Psoas muscle (tissue), 8 donors: ENCODE results near the gene GPR176. TPM values are rescaled to one million over a fixed set of nuclear protein-coding genes. Genes with fewer than 3 reads are reported as not detected.

Source experiments
- ATAC-seq, 4 donors: fragments of 200-7000 bp; cut with Tn5 transposase; one replicate each; pipeline ENCODE4 v1.9.1; 2020; ENCODE audit warnings: moderate library complexity in 3 of 4, mild to moderate bottlenecking in 2 of 4
- DNase-seq, 2 donors: peaks; one replicate each; pipeline ENCODE4 v3.0.0-alpha.2; 2020
- H3K27ac ChIP-seq: fragments of 200-600 bp; one replicate; pipeline ENCODE4 v1.8.0; 2022
- H3K27me3 ChIP-seq, 3 donors: fragments of 200-600 bp in 1 of 3; one replicate each; pipeline versions ENCODE4 v1.6.1 to v1.8.0; 2013 to 2022; ENCODE audit warnings: low read length in 2 of 3, mild to moderate bottlenecking in 2 of 3, moderate library complexity in 1 of 3; ENCODE audit not compliant: insufficient read depth in 3 of 3
- H3K36me3 ChIP-seq, 2 donors: fragments of 200-600 bp in 1 of 2; one replicate each; pipeline versions ENCODE4 v1.6.1 to v1.8.0; 2013 to 2022; ENCODE audit warnings: low read depth in 1 of 2, mild to moderate bottlenecking in 1 of 2, moderate library complexity in 1 of 2; ENCODE audit not compliant: insufficient read depth in 1 of 2
- H3K4me1 ChIP-seq: fragments of 200-600 bp; one replicate; pipeline ENCODE4 v1.8.0; 2022
- H3K4me3 ChIP-seq: fragments of 200-600 bp; one replicate; pipeline ENCODE4 v1.8.0; 2022; ENCODE audit warnings: mild to moderate bottlenecking
- H3K9me3 ChIP-seq: fragments of 200-600 bp; one replicate; pipeline ENCODE4 v1.8.0; 2022
- WGBS, 3 donors: extraction: QIAGEN DNeasy Blood & Tissue Kit; methylation state at CpG; one replicate each; pipeline versions ENCODE4 v1.1.6 to v1.1.7; 2013; 5-methylcytosine and 5-hydroxymethylcytosine counted together
- intact Hi-C, 2 donors: fragments of 100-400 bp; cut with DNase I; formaldehyde crosslinking; loops; one replicate each; pipeline versions ENCODE4 v1.11.0 to v1.14.2; 2022
- polyA plus RNA-seq, 3 donors: library from polyadenylated mRNA; stranded (reverse); fragments of 200-250 nt; gene quantifications; one replicate each; pipeline ENCODE4 v1.2.3, GENCODE V29; 2013
- total RNA-seq, 4 donors: library from RNA; stranded (reverse); fragmentation: NEBNext Ultra II Directional in 2 of 4; extraction: Animal tissue kit (Norgen Biotek cat#: 25700) in 2 of 4; gene quantifications; one replicate each; pipeline versions ENCODE4 v1.2.1 to v1.2.4, GENCODE V29; 2021 to 2023
- TF ChIP-seq, protein P1 (sequence below): fragments of 200-600 bp; IDR thresholded peaks from one replicate; pipeline ENCODE4 v1.8.0; 2022; ENCODE audit warnings: antibody characterized with exemption
- donor health status: healthy with polysubstance abuse.
- donor health status: DM: no; HTN: no; CAD: no; lungs with moderate emphysema.
- donor health status: Bipolar disorder and iron deficiency.
- donor health status: healthy.
- donor health status: DM: yes; HTN: yes; CAD: no.
- donor health status: DM: no; HTN: no; CAD: no.
- donor health status: DM: no; HTN: no; CAD: no.
- donor health status: DM: yes; HTN: yes; CAD: no.

GPR176 gene
- total and polyA plus RNA-seq, 7 donors = 0.30 to 1.3 (median 0.83) TPM

DNA sequence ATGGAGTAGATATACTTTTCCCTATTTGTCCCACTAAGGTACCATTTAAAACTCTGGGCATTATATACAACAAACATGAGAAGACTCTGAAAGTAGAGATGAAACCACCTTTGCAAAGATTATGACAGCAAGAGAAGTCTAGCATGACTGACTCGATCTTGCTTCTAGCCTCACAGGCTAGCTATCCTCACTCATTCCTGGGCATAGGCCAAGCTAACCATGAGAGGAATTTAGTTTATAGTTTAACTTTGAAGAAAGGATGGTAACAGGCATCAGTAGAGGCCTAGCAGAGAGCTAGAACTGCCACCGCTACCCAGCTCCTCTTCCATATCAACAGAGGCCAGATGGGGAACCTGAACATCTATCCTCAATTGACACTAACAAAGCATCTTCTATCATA, 74.0 kb downstream of the GPR176 start:
- no peak overlapping the region for H3K4me3 ChIP-seq
- H3K4me1 ChIP-seq = no peaks in the 10 kb centered on the region
- TF ChIP-seq, protein P1, sequence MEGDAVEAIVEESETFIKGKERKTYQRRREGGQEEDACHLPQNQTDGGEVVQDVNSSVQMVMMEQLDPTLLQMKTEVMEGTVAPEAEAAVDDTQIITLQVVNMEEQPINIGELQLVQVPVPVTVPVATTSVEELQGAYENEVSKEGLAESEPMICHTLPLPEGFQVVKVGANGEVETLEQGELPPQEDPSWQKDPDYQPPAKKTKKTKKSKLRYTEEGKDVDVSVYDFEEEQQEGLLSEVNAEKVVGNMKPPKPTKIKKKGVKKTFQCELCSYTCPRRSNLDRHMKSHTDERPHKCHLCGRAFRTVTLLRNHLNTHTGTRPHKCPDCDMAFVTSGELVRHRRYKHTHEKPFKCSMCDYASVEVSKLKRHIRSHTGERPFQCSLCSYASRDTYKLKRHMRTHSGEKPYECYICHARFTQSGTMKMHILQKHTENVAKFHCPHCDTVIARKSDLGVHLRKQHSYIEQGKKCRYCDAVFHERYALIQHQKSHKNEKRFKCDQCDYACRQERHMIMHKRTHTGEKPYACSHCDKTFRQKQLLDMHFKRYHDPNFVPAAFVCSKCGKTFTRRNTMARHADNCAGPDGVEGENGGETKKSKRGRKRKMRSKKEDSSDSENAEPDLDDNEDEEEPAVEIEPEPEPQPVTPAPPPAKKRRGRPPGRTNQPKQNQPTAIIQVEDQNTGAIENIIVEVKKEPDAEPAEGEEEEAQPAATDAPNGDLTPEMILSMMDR = no peak
- no peak for DNase-seq
- intact Hi-C loops = no loop called here
- no peak for ATAC-seq
- no peaks in the 10 kb centered on the region for H3K36me3 ChIP-seq
- H3K9me3 ChIP-seq = no peaks in the 10 kb centered on the region
- H3K27ac ChIP-seq = no peak overlapping the region
- WGBS, 3 donors = 89 to 92% (median 89%) methylated on average over 2 of the region's 2 CpGs
- H3K27me3 ChIP-seq = no peaks in the 10 kb centered on the region

DNA sequence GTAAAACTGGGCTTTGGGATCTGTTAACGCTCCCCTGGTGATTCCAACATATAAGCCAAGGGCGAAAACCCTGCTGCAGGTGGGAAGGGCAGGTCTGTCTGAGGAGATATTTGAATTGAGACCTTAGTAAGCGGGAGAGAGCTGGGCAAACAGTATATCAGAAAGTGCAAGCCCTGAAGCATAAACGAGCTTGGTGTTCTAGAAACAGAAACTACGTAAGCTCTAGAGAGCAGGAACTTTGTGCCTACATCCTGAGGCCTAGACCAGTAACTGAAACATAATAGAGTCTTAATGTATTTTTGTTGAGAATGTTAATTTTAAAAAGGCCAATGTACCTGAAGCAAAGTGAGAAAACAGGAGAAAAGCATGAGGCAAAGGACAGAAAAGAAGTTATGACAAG, 74.5 kb downstream of the GPR176 start:
- DNase-seq (no peak), ATAC-seq (no peak)
- H3K4me3 ChIP-seq = no peak overlapping the region
- TF ChIP-seq, protein P1 = no peak
- no peaks in the 10 kb centered on the region for H3K36me3 ChIP-seq
- no peaks in the 10 kb centered on the region for H3K9me3 ChIP-seq
- WGBS, 3 donors = 92 to 96% (median 92%) methylated on average over 5 of the region's 5 CpGs
- no peaks in the 10 kb centered on the region for H3K27me3 ChIP-seq
- no peaks in the 10 kb centered on the region for H3K4me1 ChIP-seq
- no peak overlapping the region for H3K27ac ChIP-seq
- intact Hi-C loops = no loop called here

DNA sequence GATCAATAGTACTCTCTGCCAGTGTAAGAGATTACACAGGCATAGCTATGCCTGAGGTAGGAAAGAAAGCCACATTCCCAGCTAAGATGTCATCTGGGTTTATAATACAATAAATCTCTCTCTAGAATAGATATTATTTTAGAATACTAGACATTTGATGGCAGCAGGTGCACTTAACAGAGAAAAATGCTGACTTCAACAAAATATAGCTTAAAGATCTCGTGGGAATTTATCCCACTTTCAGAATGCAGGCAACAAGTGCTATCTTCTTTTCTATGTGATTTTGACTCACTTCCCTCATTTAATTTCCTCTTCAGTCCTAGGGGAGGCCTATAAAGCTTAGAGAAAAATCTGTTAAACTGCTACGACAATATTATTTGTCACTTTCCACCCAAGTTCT, 76.5 kb downstream of the GPR176 start:
- H3K27me3 ChIP-seq = no peaks in the 10 kb centered on the region
- H3K27ac ChIP-seq = no peak overlapping the region
- ATAC-seq = no peak
- no peaks in the 10 kb centered on the region for H3K9me3 ChIP-seq
- intact Hi-C loops = no loop called here
- H3K4me3 ChIP-seq = no peak overlapping the region
- H3K36me3 ChIP-seq = no peaks in the 10 kb centered on the region
- no peak for DNase-seq
- WGBS, 3 donors = 44 to 63% (median 57%) methylated on average over 2 of the region's 2 CpGs
- TF ChIP-seq, protein P1 = no peak
- H3K4me1 ChIP-seq = no peaks in the 10 kb centered on the region

DNA sequence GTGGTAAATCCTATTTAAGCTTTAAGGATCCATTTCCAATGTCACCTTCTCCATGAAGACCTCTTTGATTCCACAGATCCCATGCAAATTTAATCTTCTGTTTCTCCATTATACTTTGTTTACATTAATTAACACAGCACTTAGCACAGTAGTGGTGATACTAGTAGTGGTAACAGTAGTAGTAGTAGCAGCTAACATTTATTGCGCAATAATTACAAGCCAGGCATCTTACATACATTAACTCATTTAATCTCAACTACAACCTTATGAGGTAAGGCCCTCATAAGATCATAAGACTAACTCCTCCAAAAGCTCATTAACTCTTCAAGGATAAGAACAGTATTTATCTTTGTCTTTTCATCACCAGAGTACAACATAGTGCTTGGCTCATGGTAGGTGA, 82.6 kb downstream of the GPR176 start:
- 97 to 100% (median 100%) methylated on average over 1 of the region's 1 CpG for WGBS, 3 donors
- no peak for ATAC-seq
- Histone ChIP-seq H3K36me3 (no peaks in the 10 kb centered on the region), H3K9me3 (no peaks in the 10 kb centered on the region), H3K4me1 (no peaks in the 10 kb centered on the region), H3K4me3 (no peak overlapping the region), H3K27ac (no peak overlapping the region), H3K27me3 (no peaks in the 10 kb centered on the region)
- no peak for DNase-seq
- intact Hi-C loops = no loop called here
- TF ChIP-seq, protein P1 = no peak

DNA sequence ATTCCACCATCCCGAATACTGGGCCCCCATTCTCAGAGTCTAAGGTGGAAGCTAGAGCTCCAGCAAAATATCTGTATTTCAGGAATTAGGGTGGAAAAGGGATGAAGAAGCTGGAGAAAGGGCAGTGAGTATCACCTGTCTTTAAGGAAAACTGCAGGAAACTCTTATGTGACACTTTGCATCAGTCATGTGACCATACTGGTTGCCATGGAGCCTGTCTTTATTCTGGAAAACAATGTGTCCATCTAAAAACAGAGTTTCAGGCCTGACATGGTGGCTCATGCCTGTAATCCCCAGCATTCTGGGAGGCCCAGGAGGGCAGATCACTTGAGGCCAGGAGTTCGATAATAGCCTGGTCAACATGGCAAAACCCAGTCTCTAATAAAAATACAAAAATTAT, 84.5 kb downstream of the GPR176 start:
- intact Hi-C loops = no loop called here
- H3K27ac ChIP-seq = no peak overlapping the region

More for the DNA sequence above, 84.5 kb downstream of the GPR176 start:
- DNase-seq (no peak), ATAC-seq (no peak)
- Histone ChIP-seq H3K4me1 (no peaks in the 10 kb centered on the region), H3K4me3 (no peak overlapping the region), H3K36me3 (no peaks in the 10 kb centered on the region), H3K27me3 (no peaks in the 10 kb centered on the region), H3K9me3 (no peaks in the 10 kb centered on the region)
- TF ChIP-seq, protein P1 = no peak
- 93% methylated on average over 2 of the region's 2 CpGs for WGBS, 3 donors
